DMS153 treated with DMSO at 0.1 percent for 48 hours (cell line): ENCODE data around the gene KANSL2.

ENCODE experiments used
- DNase-seq: peaks from one replicate; lab custom pipeline; 2025; ENCODE audit not compliant: unreplicated experiment; lab: John Stamatoyannopoulos, UW

Gene KANSL2

DNA sequence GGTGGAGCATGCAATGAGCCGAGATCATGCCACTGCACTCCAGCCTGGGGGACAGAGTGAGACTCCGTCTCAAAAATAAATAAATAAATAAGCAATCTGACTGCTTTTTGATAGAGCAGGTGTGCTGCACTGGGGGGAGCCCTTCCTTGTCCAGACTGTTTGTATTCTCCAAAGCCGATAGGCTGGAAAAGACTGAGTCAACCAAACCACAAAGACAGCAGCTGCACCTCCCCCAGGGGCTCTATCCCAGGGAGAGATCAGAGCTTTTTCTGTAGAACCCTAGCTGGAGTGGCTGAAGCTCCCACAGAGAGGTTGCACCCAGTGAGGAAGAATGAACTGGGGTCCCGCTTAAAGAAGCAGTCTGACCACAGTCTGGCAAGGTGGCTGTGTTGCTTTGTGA lies 66.4 kb downstream of the KANSL2 start:
- DNase-seq, result no peak

DNA sequence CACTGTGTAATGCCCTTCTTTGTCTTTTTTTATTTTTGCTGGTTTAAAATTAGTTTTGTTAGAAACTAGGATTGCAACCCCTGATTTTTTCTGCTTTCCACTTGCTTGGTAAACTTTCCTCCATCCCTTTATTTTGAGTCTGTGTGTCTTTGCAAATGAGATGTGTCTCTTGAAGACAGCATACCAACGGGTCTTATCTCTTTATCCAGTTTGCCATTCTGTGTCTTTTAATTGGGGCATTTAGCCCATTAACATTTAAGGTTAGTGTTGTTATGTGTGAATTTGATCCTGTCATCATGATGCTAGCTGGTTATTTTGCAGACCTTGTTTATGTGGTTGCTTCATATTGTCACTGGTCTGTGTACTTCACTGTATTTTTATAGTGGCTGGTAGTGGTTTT lies 68.7 kb downstream of the KANSL2 start:
- DNase-seq, result no peak
